ENCODE results near the gene NEK2. TPM values are rescaled to one million over a fixed set of nuclear protein-coding genes. Genes with fewer than 3 reads are reported as not detected.

The NEK2 gene
- total RNA-seq, result 4.5 and 15.0 TPM in 2 replicates

DNA sequence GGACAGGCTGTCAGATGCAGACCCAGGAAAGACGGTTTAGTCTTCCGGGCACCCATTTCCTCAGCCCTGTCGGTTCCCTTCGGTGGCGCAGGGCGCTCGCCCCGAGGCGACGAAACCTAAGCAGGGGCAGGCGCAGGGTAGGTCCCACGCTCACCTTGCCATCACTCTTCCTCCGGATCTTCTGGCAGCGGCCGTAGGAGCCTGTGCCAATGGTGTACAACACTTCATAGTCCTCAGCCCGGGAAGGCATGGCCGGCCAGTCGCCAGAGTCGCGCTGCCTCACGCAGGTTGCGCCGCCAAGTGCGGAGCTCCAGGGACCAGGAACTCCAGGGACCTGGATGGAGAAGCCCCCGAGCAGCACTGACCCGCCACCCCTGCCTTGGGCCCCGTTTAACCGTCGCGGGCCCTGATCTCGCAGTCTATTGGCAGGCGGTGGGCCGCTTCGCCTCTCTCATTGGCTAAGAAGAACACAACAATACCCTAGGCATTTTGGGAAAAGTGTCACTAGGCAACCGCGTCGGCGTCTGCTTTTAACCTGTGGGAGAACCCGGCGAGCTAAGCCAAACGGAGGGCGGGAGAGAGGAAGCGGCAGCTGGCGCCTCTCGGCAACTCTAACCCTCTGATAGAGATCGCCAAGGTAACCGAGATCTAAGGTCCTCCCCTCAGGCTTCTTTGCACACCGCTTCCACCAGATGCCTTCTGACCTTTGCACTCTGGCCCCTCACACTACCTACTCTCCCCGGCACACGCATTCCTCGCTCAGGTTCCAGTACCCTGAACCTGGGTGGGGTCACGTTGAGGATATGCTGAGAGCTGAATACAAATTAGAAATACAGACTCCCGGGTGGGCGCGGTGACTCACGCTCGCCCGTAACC is at the start of gene NEK2:
Gene NEK2, minus strand, starts transcription at position 392 of the 876 bp plus-strand sequence. Its CDS starts 142 bp downstream, at position 250.

Other genes starting within 250 kb of the NEK2 start
- gene RD3, start 183.5 kb downstream of the NEK2 start, total RNA-seq, result not detected in 2 replicates
- 9.2 and 9.4 TPM in 2 replicates for gene SLC30A1, start 96.5 kb downstream of the NEK2 start, total RNA-seq
- gene LPGAT1, start 155.1 kb upstream of the NEK2 start, total RNA-seq, result 16.8 and 25.1 TPM in 2 replicates